K562 treated with DMSO at 1 percent for 4 hours (cell line): ENCODE measurements around the gene SH2B3. TPM values are rescaled to one million over a fixed set of nuclear protein-coding genes. Genes with fewer than 3 reads are reported as not detected.

Source experiments
- total RNA-seq: library from RNA; unstranded; fragments of 300-600 nt; gene quantifications from 2 replicates; pipeline ENCODE4 v1.2.3, GENCODE V29; 2022; ENCODE audit not compliant: insufficient read depth

The SH2B3 gene
- total RNA-seq: 37.5 and 45.9 TPM in 2 replicates

DNA sequence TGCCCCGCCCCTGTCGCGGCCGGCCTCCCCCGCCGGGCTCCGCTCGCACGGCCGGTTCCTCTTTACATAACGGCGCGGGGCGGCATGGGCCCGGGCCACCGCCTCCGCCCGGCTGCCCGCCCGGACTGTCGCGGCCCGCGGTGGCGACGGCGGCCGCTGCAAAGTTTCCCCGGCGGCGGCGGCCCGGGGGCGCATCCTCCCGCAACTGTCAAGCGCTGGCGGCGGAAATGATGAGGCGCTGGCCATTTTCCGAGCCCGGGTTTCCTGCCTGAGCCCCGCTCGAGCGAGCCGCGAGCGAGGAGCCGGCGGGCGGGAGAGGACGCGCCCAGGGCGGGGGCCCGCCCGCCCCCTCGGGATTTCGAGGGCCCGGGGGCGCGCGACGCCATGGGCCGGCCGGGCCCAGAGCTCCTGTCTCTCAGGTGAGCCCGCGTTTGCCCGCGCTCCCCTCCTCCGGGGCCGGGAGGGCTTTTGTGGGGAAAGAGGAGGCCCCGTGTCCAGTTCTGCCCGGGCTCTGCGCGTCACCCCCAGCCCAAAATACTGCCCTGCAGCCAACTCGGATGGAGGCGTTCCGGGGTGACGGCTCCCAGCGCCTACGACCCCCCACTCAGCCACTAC lies at the start of gene SH2B3:
Gene SH2B3 (plus strand): TSS at position 65 of the 615 bp plus-strand sequence. CDS start 12,223 bp downstream, outside the sequence.

DNA sequence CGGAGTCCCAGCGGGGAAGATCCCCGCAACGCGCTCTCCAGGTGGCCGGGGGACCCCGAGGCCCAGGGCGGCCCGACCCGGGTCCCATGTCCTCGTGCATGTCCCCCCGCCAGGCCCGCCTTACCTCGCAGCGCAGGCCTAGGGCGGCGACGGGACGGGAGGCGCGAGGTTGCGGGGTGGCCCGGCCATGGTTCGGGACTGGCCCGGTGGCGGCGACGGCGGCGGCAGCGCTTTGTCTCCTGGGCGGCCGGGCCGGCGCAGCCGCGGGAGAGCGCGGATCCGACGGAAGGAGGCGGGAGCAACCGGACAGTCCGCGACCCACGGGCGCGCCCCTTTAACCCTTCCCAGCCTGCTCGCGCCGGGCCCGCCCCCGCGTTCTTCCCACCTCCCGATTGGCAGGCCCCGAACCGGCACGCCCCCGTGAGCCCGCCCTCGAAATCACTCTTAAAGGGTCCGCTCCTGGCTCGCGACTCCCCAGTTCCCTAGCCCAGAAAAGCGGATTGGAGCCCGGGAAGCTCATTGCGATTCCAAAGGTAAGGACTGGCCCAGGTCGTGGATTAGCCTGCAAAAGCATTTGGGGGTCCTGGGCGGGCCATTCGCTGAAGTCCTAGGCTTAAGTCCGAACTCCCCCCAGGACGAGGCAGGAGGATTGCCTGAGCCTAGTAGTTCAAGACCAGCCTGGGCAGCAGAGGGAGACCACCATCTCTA lies 36.8 kb upstream of the SH2B3 start, which contains the start of gene PHETA1:
Gene PHETA1 (minus strand): TSS at position 308 of the 708 bp plus-strand sequence. CDS start 5,668 bp downstream, outside the sequence.

Other genes with a start within 250 kb of the SH2B3 start
- gene PHETA1, start 36.8 kb upstream of the SH2B3 start, total RNA-seq: 11.0 and 13.7 TPM in 2 replicates
- gene ATXN2, start 193.4 kb downstream of the SH2B3 start, total RNA-seq: 44.6 and 48.2 TPM in 2 replicates